ENCODE data around the gene BLOC1S1. TPM values are rescaled to one million over a fixed set of nuclear protein-coding genes. Genes with fewer than 3 reads are reported as not detected.

Gene BLOC1S1
- total and polyA plus RNA-seq, 10 of the 15 experiments (the other 5 are each of a cell fraction or from before 2014, with no cell fraction given) = 126 to 285 (median 166) TPM

- TF ChIP-seq MEF2B (IDR thresholded peaks at IDR 0.05; ENCODE audit: partially characterized antibody, poor library complexity, severe bottlenecking) (peak; percentile 78), POLR2A (IDR thresholded peaks at IDR 0.05; ENCODE audit: low read depth, low read length) (peak; percentile 53; the same call in 1 of the 2 replicates), MEF2A (IDR thresholded peaks at IDR 0.05; ENCODE audit: insufficient read depth, low read depth, low read length) (no peak), CBX5 (IDR thresholded peaks at IDR 0.05; ENCODE audit: low read depth) (no peak), SUPT20H (IDR thresholded peaks at IDR 0.05; ENCODE audit: borderline replicate concordance, control insufficient read depth, low read depth, low read length) (no peak)
These were observed 1.5 kb downstream of the BLOC1S1 start (continued) for GRCh38 chr12:55717011-55718007.

- no TSS peak for BruUV-seq (replicated peaks)
- ChIA-PET CTCF (interaction anchor here (0.5 to 11.4 kb wide), 8 partner anchors 12 to 112 kb away, joined by 3 to 205 read pairs (median 10); partner anchors contain the start of gene CD63), POLR2A (interaction anchor here (0.7 to 3.5 kb wide), 7 partner anchors 11 to 504 kb away, joined by 3 to 39 read pairs (median 4); partner anchors contain the start of genes CD63 and RNF41), RAD21 (ENCODE audit: unreplicated experiment) (interaction anchor here (1.6 to 11.0 kb wide), 4 partner anchors 12 to 72 kb away, joined by 3 to 113 read pairs (median 11); partner anchors contain the start of gene CD63), SMC1A (ENCODE audit: uncharacterized antibody, unreplicated experiment) (interaction anchor here (0.8 to 4.0 kb wide), 7 partner anchors 12 to 100 kb away, joined by 3 to 29 read pairs (median 10); partner anchors contain the start of genes CD63, ORMDL2 and SARNP)
- DNase-seq (ENCODE audit: low read depth, low spot score) (no peak), ATAC-seq (no peak), FAIRE-seq (no peak)
- in situ Hi-C loops (cut with MboI) = no loop called here
- WGBS (ENCODE audit: insufficient coverage, insufficient replicate concordance, low lambda C conversion rate, missing lambda C conversion rate) = 59% methylated on average over 4 of the region's 4 CpGs
- intact Hi-C loops (cut with micrococcal nuclease; ENCODE audit: unreplicated experiment) = no loop called here
- Histone ChIP-seq H3K4me2 (ENCODE audit: control insufficient read depth, insufficient read depth) (peak overlapping the region; percentile 100), H4K20me1 (ENCODE audit: control insufficient read depth, insufficient read depth) (no peaks in the 10 kb centered on the region), H3K9ac (ENCODE audit: control insufficient read depth, insufficient read depth, low read length) (peak overlapping the region; percentile 92; the same call in 1 of the 2 replicates), H3K79me2 (ENCODE audit: control insufficient read depth, insufficient read depth, low read length) (peaks cover 13% of the 10 kb centered on the region), H3K4me3 (peak overlapping the region; percentile 81), H3K27me3 (replicated peaks in 1 of 2; ENCODE audit: control insufficient read depth in 2 of 2, insufficient read depth in 2 of 2, low read length in 1 of 2) (no peaks in the 10 kb centered on the region), H3K9me3 (replicated peaks; ENCODE audit: control insufficient read depth, insufficient read depth, low read length) (no peaks in the 10 kb centered on the region), H2AFZ (ENCODE audit: control insufficient read depth, low read depth, low read length) (no peak overlapping the region), H3K36me3 (ENCODE audit: control insufficient read depth in 2 of 2, insufficient read depth in 2 of 2, low read length in 1 of 2) (peaks cover 0 to 2% of the 10 kb centered on the region in 2 experiments; a peak in 1 of 4 replicates), H3K27ac (ENCODE audit: control insufficient read depth, insufficient read depth) (peak overlapping the region; percentile 95), H3K4me1 (ENCODE audit: control insufficient read depth, insufficient read depth, low read length) (peaks cover 25% of the 10 kb centered on the region)
- TF ChIP-seq, protein P1, sequence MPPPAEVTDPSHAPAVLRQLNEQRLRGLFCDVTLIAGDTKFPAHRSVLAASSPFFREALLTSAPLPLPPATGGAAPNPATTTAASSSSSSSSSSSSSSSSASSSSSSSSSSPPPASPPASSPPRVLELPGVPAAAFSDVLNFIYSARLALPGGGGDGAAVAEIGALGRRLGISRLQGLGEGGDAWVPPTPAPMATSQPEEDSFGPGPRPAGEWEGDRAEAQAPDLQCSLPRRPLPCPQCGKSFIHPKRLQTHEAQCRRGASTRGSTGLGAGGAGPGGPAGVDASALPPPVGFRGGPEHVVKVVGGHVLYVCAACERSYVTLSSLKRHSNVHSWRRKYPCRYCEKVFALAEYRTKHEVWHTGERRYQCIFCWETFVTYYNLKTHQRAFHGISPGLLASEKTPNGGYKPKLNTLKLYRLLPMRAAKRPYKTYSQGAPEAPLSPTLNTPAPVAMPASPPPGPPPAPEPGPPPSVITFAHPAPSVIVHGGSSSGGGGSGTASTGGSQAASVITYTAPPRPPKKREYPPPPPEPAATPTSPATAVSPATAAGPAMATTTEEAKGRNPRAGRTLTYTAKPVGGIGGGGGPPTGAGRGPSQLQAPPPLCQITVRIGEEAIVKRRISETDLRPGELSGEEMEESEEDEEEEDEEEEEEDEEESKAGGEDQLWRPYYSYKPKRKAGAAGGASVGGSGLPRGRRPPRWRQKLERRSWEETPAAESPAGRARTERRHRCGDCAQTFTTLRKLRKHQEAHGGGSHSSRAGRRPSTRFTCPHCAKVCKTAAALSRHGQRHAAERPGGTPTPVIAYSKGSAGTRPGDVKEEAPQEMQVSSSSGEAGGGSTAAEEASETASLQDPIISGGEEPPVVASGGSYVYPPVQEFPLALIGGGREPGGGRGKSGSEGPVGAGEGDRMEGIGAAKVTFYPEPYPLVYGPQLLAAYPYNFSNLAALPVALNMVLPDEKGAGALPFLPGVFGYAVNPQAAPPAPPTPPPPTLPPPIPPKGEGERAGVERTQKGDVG (CRISPR knock-in tag; IDR thresholded peaks at IDR 0.05) = no peak
- TF ChIP-seq SIN3A (IDR thresholded peaks at IDR 0.05; ENCODE audit: low read depth, low read length) = no peak
- TF ChIP-seq KAT2A (conservative IDR thresholded peaks at IDR 0.05; ENCODE audit: control insufficient read depth, low read depth, low read length) = no peak
- TF ChIP-seq, protein P2, sequence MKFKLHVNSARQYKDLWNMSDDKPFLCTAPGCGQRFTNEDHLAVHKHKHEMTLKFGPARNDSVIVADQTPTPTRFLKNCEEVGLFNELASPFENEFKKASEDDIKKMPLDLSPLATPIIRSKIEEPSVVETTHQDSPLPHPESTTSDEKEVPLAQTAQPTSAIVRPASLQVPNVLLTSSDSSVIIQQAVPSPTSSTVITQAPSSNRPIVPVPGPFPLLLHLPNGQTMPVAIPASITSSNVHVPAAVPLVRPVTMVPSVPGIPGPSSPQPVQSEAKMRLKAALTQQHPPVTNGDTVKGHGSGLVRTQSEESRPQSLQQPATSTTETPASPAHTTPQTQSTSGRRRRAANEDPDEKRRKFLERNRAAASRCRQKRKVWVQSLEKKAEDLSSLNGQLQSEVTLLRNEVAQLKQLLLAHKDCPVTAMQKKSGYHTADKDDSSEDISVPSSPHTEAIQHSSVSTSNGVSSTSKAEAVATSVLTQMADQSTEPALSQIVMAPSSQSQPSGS (IDR thresholded peaks at IDR 0.05; ENCODE audit: low read length) = 0 out of 2 replicates have a peak, but pooled peaks have one; percentile 4
- no peak for TF ChIP-seq ZNF622 (IDR thresholded peaks at IDR 0.05)
- TF ChIP-seq NFIC (IDR thresholded peaks at IDR 0.05; ENCODE audit: low read depth, low read length) = peak; percentile 13; the same call in 1 of the 2 replicates
- no peak for TF ChIP-seq RAD51 (IDR thresholded peaks at IDR 0.05)
These were observed 2.2 kb downstream of the BLOC1S1 start for GRCh38 chr12:55718015-55718414.

Measured in GM12878 (cell line).